HepG2 (cell line): ENCODE data around the gene FAM187B. TPM values are rescaled to one million over a fixed set of nuclear protein-coding genes. Genes with fewer than 3 reads are reported as not detected.
A peak's percentile ranks its signal among the peaks of the same experiment; 100 is the strongest.

Experiments used
- AFF4 ChIP-seq: sonication (generic); formaldehyde crosslinking; IDR thresholded peaks from 2 replicates; pipeline ENCODE4 v1.4.0; 2020; ENCODE audit warnings: missing genetic modification reagents
- ARID2 ChIP-seq: sonication (generic); formaldehyde crosslinking; IDR thresholded peaks from 2 replicates; pipeline ENCODE4 v1.8.1; 2022; ENCODE audit warnings: mild to moderate bottlenecking, missing genetic modification reagents, borderline replicate concordance
- EEA1 ChIP-seq: sonication (generic); formaldehyde crosslinking; IDR thresholded peaks from 2 replicates; pipeline ENCODE4 v1.5.1; 2020; ENCODE audit warnings: mild to moderate bottlenecking, missing genetic modification reagents, borderline replicate concordance
- ELF4 ChIP-seq: sonication (generic); formaldehyde crosslinking; IDR thresholded peaks from 2 replicates; pipeline ENCODE4 v1.5.0; 2020; ENCODE audit warnings: missing genetic modification reagents, mild to moderate bottlenecking, moderate library complexity, borderline replicate concordance
- FIP1L1 ChIP-seq: fragments of 200-400 bp; formaldehyde crosslinking; IDR thresholded peaks from 2 replicates; pipeline ENCODE4 v1.6.1; 2018; ENCODE audit warnings: low read depth, mild to moderate bottlenecking, low read length, moderate library complexity, borderline replicate concordance; ENCODE audit not compliant: insufficient read depth
- FOXJ3 ChIP-seq: sonication (generic); formaldehyde crosslinking; IDR thresholded peaks from 2 replicates; pipeline ENCODE4 v1.4.0; 2020; ENCODE audit warnings: missing genetic modification reagents, mild to moderate bottlenecking, borderline replicate concordance
- HIC2 ChIP-seq: sonication (generic); formaldehyde crosslinking; IDR thresholded peaks from 2 replicates; pipeline ENCODE4 v1.9.0; 2022; ENCODE audit warnings: low read depth, missing genetic modification reagents
- HOXA5 ChIP-seq: sonication (generic); formaldehyde crosslinking; IDR thresholded peaks from 2 replicates; pipeline ENCODE4 v1.4.0; 2020; ENCODE audit warnings: missing genetic modification reagents
- KDM2A ChIP-seq: sonication (generic); formaldehyde crosslinking; IDR thresholded peaks from 2 replicates; pipeline ENCODE4 v1.4.0; 2020; ENCODE audit warnings: low read depth, missing genetic modification reagents, borderline replicate concordance
- NR0B2 ChIP-seq: sonication (generic); formaldehyde crosslinking; IDR thresholded peaks from 2 replicates; pipeline ENCODE4 v1.4.0; 2020; ENCODE audit warnings: mild to moderate bottlenecking, missing genetic modification reagents
- SRSF9 ChIP-seq: fragments of 200-400 bp; formaldehyde crosslinking; IDR thresholded peaks from 2 replicates; pipeline ENCODE4 v1.6.1; 2018; ENCODE audit warnings: borderline replicate concordance, mild to moderate bottlenecking, low read depth, low read length; ENCODE audit not compliant: insufficient read depth, poor library complexity, severe bottlenecking
- TRIM24 ChIP-seq: sonication (generic); formaldehyde crosslinking; IDR thresholded peaks from 2 replicates; pipeline ENCODE4 v1.8.0; 2022; ENCODE audit warnings: mild to moderate bottlenecking, missing genetic modification reagents
- ZBTB21 ChIP-seq: sonication (generic); formaldehyde crosslinking; IDR thresholded peaks from 2 replicates; pipeline ENCODE4 v1.4.0; 2020; ENCODE audit warnings: missing genetic modification reagents
- ZNF251 ChIP-seq: sonication (generic); formaldehyde crosslinking; IDR thresholded peaks from 2 replicates; pipeline ENCODE4 v1.9.0; 2021; ENCODE audit warnings: mild to moderate bottlenecking, missing genetic modification reagents
- ZZZ3 ChIP-seq: sonication (generic); formaldehyde crosslinking; IDR thresholded peaks from 2 replicates; pipeline ENCODE4 v1.4.0; 2020; ENCODE audit warnings: missing genetic modification reagents, mild to moderate bottlenecking, borderline replicate concordance
- polyA plus RNA-seq, 8 experiments: library from polyadenylated mRNA; depleted of rRNA in 3 of 8; stranded (reverse) in 7 of 8; unstranded in 1 of 8; fragments of >200 nt; fragmentation: Illumina TruSeq in 4 of 8; extraction: Trizol in 4 of 8; gene quantifications; 2 replicates each; pipeline versions ENCODE4 v1.2.1 to v1.2.3, GENCODE V29; 2011 to 2016; ENCODE audit warnings: low read depth in 4 of 8, missing spikeins in 1 of 8, mixed read lengths in 1 of 8; ENCODE audit not compliant: insufficient read depth in 1 of 8
- total RNA-seq, 5 experiments: library from RNA; depleted of rRNA; stranded (reverse); fragments of >200 nt; fragmentation: Illumina TruSeq; extraction: Trizol; gene quantifications; 2 replicates each; pipeline ENCODE4 v1.2.3, GENCODE V29; 2016; ENCODE audit warnings: low read depth in 1 of 5

Gene FAM187B
- total and polyA plus RNA-seq, 2 of the 13 experiments (the other 11 are each of a cell fraction or from before 2014, with no cell fraction given) = not detected

- 0 out of 2 replicates have a peak, but pooled peaks have one; percentile 85 for TF ChIP-seq AFF4
- TF ChIP-seq ZNF251 (CRISPR knock-in tag) = 0 out of 2 replicates have a peak, but pooled peaks have one; percentile 26
- TF ChIP-seq HOXA5 (CRISPR knock-in tag) = peak; percentile 83
- peak; percentile 38; the same call in 1 of the 2 replicates for TF ChIP-seq ZBTB21 (CRISPR knock-in tag)
- TF ChIP-seq HIC2 (CRISPR knock-in tag) = no peak
- no peak for TF ChIP-seq SRSF9
- 0 out of 2 replicates have a peak, but pooled peaks have one; percentile 58 for TF ChIP-seq ZZZ3 (CRISPR knock-in tag)
- TF ChIP-seq KDM2A (CRISPR knock-in tag) = peak; percentile 86; the same call in 1 of the 2 replicates
- 0 out of 2 replicates have a peak, but pooled peaks have one; percentile 45 for TF ChIP-seq ARID2 (CRISPR knock-in tag)
- no peak for TF ChIP-seq FIP1L1
- no peak; the same call in 1 of the 2 replicates for TF ChIP-seq FOXJ3 (CRISPR knock-in tag)
- no peak for TF ChIP-seq TRIM24 (CRISPR knock-in tag)
- 0 out of 2 replicates have a peak, but pooled peaks have one; percentile 71 for TF ChIP-seq EEA1 (CRISPR knock-in tag)
- TF ChIP-seq ELF4 (CRISPR knock-in tag) = peak; percentile 27; the same call in 1 of the 2 replicates
- peak; percentile 86 for TF ChIP-seq NR0B2 (CRISPR knock-in tag)
Observed at GRCh38 chr19:35248310-35249145, 20.0 kb upstream of the FAM187B start, which contains the start of gene LSR (continued).
